GM19455 (cell line): Measurements from ENCODE around the gene TMEM222.
"Not testable (repeated sequence)": the region's sequence is repeated elsewhere in the genome, so short reads cannot be mapped to it uniquely, and the experiment has no call there.

Experiments used
- ATAC-seq: cut with Tn5 transposase; IDR thresholded peaks from one replicate; pipeline ENCODE4 v1.9.1; 2021; ENCODE audit not compliant: unreplicated experiment

Gene TMEM222

GRCh38 chr1:27377760-27378495 is 56.0 kb downstream of the TMEM222 start:
- no peak for ATAC-seq

GRCh38 chr1:27379564-27380122 is 57.7 kb downstream of the TMEM222 start:
- ATAC-seq = no peak

DNA sequence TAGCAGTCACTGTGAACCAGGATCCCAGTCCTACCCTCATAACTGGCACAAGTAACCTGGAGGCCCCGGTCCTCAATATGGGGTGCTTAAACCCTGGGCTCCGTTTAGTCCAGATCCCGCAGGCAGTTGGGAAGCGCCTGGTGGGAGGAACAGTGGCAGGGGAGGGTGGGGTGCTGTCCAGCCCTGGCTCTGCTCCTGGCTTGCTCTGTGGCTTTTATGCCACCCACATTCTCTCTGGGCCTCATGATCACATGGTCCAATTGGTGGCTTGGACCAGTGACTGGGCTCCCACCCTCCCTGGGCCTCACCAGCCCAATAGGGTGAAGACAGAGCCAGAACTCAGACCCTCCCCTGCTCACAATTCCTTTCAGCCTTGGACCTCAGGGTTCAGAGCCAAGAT is 58.3 kb downstream of the TMEM222 start:
- no peak for ATAC-seq

GRCh38 chr1:27380766-27381733 is 59.1 kb downstream of the TMEM222 start:
- ATAC-seq = no peak

- no peak for ATAC-seq
These were observed 60.2 kb downstream of the TMEM222 start for GRCh38 chr1:27381969-27382762.

- no peak for ATAC-seq
These were observed 61.2 kb downstream of the TMEM222 start, which contains the start of gene CD164L2 for GRCh38 chr1:27383039-27383605. Gene CD164L2 (minus strand): TSS chr1:27383333. CDS start chr1:27383239, 94 bp downstream.

DNA sequence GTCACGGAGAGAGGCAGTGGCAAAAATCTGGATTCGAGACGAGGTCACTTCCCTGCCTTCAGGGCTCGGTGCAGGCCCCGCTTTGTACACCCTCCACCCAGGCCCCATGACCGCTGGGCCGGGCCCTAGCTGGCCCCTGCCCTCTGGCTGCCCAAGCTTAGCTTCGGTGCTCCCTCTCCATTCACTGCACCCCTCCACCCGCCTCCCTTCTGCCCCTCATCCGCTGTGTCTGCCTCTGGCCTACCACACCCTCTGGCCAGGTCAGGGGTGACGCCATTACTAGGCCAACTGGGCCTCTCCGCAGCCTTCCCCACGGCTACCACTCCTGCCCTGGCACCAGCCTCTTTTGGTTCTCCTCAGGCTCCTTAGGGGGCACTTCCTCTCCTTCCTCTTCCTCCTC is 61.7 kb downstream of the TMEM222 start:
- ATAC-seq = no peak

DNA sequence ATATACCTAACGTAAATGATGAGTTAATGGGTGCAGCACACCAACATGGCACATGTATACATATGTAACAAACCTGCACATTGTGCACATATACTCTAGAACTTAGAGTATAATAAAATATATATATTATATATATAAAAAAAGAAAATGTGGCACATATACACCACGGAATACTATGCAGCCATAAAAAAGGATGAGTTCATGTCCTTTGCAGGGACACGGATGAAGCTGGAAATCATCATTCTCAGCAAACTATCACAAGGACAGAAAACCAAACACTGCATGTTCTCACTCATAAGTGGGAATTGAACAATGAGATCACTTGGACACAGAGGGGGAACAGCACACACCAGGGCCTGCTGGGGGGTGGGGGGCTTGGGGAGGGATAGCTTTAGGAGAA is 62.8 kb downstream of the TMEM222 start:
- not testable (repeated sequence) for ATAC-seq
